Activated T-cell treated with anti-CD3 and anti-CD28 coated beads for 1 hour (primary cell): ENCODE measurements around the gene CTLA4.

Experiments used
- DNase-seq: peaks from one replicate; pipeline ENCODE4 v3.0.0-alpha.2; 2020; ENCODE audit warnings: low read depth

CTLA4 gene

DNA sequence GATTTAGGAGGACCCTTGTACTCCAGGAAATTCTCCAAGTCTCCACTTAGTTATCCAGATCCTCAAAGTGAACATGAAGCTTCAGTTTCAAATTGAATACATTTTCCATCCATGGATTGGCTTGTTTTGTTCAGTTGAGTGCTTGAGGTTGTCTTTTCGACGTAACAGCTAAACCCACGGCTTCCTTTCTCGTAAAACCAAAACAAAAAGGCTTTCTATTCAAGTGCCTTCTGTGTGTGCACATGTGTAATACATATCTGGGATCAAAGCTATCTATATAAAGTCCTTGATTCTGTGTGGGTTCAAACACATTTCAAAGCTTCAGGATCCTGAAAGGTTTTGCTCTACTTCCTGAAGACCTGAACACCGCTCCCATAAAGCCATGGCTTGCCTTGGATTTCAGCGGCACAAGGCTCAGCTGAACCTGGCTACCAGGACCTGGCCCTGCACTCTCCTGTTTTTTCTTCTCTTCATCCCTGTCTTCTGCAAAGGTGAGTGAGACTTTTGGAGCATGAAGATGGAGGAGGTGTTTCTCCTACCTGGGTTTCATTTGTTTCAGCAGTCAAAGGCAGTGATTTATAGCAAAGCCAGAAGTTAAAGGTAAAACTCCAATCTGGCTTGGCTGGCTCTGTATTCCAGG, at the start of gene CTLA4:
Gene CTLA4 (plus strand): TSS at position 211 of the 640 bp plus-strand sequence. CDS start 172 bp downstream, at position 383.
- DNase-seq, result no peak

DNA sequence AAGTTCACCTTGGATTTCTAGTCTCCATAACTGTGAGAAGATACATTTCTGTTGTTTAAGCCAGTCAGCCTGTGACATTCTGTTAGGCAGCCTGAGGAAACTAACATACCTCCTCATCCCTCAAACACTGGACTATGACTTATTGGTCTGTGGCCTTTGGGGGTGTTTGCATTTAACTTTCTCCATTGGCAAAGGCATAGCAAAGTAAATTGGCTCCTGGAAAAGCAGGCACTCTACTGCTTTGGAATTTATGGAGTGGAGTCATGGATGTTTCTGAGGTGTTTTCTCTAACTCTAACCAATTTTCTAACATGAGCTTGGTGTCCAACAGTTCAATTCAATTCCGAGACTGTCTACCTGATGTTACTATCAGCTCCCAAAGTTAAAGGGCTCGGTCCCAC, 48.9 kb upstream of the CTLA4 start:
- DNase-seq, result no peak

DNA sequence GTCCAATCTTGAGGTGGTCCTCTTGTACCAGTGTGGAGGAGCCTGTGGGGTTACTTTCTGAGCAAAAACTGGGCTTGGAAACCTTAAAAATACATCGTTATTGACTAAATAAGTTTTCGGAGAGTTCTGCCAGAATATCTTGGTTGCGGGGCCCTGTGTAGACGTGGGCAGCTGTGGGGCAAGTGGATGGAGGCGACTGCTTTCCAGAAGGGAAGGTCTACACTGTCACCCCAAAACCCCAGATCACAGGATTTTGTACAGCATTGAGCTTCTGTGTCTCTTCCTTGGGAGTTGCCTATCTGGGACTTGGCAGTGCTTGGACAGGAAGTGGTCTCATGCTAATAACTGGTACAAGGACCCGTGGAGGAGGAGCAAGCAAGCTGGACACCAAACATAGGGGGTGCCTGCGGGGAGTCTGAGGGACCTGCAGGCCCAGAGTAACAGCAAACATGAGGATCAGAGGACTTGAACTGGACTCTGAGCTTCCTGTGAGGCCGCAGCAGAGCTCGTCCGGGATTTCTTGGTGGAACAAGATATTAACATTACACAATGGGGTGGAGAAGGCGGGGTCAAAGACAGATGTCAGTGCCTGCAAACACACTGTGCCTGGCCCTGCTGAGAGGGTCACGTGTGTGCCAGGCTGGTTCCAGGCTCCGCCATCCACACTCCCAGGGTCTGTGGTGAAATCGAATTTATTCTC, 48.0 kb upstream of the CTLA4 start:
- no peak for DNase-seq

DNA sequence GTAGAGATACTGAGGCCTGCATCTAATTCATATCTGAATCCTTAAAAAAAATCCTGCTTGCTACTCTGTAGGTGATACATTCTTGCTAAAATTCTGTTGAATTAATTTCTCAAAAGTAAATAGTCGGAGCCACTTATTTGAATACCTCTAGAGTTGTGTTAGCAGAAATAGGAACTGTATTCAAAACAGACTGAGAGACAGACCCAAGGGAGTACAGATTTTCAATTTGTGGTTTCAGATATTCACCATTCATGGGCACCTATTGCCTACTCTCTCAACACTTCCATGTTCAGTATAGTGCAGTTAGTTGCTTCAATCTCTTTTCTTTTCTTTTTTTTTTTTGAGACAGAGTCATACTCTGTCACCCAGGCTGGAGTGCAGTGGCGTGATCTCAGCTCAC, 46.6 kb upstream of the CTLA4 start:
- DNase-seq, result no peak

DNA sequence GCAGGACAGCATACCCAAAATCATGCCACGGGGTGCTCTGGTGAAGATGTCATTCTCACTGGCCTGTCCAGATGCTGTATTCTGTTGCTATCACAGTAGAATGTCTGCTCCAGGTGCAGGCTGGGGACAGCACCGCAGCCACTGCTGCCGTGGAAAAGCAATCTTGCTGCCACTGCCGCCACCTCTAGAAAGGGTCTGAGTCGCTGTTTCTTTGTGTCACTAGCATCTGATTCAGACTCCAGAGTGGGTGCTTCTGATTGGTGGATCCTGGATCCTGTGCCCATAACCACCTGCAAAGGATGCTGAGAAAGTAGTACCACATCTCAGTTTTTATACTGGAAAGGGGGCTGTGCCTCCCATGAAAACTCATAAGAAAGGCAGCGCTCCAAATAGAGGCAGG, 45.3 kb upstream of the CTLA4 start:
- DNase-seq, result no peak

DNA sequence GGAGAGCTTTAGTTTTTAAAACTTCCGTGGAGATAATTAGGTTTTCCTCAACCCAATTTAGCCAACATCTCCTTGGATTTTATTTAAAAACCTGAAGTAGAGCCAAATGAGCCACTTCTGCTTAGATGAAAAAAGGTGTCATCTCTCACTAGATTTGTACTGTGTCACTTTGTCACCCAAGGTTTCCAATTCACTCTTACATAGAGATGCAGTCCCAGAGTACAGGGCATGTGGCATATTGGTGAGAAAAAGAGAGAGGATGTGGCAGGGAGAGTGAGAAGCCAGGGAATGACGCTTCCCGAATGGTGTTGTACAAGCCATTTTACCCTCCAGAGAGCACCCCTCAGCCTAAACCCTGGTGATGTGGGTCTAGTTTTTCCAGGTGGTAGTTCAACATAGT, 44.4 kb upstream of the CTLA4 start:
- DNase-seq, result no peak

DNA sequence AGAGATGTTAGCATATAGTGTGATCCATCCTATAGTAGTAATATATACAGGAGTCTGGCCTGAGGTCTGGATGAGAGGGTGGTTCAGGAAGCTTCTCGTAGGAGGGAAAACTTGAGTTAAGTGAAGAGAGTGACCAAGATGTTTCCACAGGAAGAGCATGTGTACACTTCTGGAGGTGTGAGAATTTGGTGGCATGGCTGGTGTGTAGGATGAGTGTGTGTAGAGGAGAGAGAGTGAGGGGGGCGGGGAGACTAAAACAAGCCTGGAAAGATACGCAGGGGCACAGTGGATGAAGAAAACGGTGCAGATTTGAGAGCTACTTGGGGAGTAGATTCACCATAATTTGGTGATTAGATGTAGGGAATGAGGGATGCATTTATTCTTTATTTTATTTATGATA, 43.5 kb upstream of the CTLA4 start:
- no peak for DNase-seq

DNA sequence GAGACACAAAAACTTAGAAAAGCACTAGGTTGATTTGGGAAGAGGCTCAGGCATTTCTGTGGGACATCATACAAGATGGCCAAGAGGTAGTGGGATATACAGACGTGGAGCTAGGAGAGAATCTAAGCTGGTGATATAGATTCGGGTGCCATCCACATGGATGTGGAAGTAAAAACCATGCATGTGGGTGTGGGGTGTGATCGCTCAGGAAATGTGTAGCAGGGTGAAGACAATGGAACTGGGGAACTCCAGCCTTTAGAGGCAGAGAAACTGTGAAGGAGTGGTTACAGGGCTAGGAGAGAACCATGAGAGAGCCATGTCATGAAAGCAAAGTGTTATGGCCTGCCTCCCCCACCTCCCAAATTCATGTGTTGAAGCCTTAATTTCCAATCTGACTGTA, 43.0 kb upstream of the CTLA4 start:
- no peak for DNase-seq

DNA sequence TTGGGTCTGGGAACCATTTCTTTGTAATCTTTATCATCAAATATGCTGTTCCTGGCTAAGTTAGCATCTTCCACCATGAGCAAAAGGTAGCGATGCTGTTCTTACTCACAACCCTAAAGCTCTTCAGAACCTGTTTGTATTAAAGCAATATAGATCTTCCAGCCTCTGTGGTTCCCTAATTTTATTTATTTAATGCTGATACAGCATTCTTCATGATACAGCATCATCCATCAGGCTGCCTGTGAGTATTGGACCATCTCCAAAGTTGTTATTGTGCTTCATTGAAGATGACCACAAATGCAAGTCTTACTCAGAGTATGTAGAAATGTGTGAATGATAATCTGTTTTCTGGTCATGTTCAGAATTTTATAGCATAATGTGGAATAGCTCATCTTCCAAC, 40.9 kb upstream of the CTLA4 start:
- DNase-seq, result no peak

DNA sequence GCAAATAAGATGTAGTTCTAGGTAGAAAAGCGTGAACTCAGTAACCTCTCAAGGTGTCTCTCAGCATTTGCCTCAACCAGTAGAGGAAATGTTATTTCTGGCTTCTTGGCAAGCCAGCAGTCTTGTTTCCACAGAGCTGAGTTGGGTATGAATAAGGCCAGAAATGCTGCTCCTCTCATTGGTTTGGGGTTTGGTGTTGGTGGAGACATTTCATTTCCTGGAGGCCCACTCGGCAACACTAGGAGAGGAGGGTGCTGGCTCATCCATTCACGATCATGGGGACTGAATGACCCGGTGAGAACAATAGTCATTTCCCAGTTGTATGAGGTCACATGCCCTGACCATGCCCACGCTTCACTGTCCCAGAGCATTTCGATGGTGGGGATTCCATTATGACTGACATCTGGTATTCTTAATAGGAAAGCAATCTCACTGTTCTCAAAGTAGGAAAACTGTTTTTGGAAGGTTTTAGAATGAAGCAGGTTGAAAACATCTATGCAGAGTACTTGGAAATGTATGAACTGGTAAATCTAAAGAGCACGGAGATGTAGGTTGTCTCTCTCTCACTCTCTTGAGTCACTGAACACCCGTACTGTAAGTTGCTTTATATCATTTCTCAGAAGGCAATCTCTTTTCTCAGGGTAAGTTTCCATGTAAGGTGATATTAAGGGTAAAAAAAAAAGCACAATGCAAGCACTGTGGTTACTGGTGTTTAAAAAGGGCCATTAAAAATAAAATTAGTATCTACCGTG, 37.1 kb upstream of the CTLA4 start:
- no peak for DNase-seq

DNA sequence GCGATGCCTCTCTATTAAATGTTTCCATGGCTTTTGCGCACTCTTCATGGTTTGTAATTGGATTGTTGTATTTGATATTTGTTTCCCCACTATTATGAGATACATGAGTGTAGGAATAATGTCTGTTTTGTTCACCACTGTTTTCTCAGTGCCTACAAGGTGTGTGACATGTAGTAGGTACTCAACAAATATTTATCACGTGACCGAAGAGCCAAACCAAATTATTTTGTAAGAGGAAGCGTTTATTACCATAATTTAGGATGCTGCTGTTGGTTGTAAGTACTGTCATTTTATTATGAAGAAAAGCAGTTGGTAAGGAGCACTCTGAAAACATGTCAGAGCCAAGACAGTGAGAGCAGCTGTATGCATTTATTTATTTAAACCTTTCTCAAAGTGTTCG, 32.2 kb upstream of the CTLA4 start:
- no peak for DNase-seq

DNA sequence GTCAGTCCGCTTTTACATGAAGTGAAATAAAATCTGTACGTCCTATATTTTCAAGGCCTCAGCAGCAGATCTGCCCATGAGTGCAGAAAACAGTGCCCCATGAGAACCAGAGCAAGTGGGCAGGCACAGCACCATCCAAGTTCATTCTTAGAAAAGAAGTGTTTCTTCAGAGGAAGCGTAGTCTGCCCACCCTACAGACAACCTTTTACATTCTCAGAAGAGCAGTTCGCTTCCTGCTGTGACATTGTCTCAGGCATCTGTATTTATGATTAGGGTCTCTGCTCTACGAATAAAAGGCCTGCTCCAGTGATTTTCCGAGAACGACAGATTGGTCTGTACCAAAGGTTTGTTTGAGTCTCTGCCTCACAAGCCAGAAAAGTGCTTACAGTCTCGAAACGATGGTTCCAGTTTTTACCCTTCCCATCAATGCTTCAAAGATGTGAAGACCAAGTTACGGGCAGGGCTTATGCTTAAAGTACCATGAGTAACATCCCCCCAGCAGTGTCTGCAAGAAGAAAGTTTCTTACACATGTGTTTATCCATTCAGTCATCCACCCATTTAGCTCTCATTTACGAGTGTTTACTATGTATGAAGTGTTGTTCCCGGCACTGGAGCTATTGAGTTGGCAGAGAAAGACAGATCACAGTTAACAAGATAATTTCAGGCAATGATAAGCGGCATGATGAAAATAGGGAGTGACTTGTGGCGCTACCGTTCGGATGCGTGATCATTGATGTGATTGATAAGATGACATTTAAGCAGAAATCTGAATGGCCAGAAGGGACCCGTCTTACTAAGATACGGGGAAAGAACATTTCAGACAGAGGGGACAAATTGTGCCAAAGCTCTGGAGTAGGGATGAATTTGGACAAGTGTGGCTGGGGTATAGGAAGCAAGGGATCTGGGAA, 31.4 kb upstream of the CTLA4 start:
- DNase-seq, result no peak

DNA sequence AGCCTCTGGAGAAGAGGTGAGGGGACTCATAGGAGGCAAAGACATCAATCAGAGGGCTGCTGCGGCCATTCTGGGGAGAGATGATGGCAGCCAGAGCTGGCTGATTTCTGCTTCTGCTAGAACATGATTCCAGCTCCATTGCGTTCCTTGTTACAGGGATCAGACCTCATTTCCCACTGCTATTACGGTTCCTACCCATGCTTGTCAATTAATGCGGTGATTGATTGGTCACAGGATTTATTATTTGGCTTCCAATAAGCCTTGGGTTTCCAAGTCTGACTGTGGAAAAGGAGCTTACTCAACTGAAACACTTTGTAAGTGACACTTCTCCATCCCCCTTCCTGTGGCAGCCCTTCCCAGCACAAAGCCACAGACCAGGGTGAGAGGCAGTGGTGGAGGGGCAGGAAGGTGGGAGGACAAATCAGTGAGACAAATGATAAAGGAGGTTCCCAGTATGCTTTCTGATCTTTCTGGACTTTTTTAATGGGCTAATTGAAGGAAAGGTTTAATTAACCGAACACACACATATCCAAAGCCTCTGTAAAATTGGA, 26.8 kb upstream of the CTLA4 start:
- DNase-seq, result no peak

DNA sequence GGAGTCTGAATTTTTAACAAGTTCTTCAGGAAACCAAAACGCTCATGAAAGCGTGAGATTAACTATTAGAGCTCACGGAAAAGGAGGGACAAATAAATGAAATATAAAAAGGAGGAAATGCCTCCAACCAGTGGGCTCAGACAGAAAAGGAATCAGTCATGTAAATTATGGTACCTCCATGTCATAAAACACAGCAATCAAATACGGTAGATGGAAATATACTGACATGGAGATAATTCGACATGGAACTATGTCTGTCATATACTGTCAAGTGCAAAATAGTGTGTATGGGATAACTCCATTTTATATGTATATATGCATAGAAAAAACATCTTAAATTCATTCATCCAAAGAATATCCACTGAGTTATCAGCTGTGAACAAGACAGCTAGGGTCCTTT, 25.9 kb upstream of the CTLA4 start:
- DNase-seq, result no peak

DNA sequence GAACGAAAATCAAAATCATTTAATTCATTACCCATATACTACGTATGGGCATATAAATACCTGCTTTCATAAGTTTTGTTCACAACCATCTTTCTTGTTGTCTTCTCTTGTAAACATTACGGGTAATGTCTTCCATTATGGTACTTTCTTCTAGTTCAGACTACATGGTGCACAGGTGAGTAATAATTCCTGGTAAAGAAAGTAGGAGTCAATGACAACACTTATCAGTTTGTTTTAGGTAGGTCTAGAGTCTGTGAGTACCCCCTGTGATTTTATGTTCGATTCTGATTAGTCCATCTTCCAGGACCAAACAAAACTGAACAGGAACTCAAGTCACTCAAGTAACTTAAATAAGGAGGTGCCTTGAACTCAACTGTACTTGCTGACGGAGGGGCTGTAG, 25.2 kb upstream of the CTLA4 start:
- DNase-seq, result no peak

DNA sequence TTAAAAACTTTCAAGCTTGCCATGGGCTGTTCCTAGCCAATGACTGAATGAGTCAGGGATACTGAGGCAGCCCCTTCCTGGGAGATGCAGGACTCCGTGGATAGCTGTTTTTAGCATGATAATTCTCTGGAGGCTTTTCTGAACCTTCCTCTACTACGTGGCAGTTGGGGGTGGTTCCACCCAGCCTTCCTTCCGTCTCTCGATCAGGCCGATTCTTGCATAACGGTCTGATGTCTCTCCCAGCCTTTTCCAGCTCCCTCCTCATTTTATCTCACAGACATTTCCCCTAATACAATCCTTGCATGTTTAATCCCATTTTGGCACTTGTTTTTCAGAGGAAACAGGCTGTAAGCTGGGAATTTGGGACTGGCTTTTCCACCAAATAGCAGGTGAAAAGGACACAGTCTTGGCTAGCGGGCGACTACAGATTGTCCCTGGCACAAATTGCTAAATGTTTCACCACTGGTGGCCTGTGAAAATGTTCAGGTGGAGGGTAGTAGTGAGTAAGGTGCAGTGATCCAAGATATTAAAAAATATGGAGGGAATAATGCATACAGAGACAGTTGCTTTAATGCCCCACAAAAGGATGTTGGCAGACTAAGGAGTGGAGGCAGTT, 21.0 kb upstream of the CTLA4 start:
- no peak for DNase-seq

DNA sequence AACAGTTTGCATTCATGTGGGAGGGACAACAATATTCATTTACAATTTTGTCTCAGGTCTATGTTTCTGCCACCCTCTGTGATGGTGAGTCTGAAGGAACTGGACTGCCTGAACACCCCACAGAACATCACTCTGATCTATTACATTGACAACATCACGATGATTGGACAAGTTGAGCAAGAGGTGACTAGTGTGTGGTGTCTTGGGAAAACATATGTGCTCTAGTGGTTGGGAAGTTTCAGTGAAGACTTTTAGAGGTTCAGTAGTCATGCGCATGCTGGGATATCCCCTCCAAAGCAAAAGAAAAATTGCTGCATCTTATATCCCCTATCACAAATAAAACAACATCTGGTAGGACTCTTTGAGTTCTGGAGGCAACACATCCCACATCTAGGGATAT, 18.6 kb upstream of the CTLA4 start:
- no peak for DNase-seq

DNA sequence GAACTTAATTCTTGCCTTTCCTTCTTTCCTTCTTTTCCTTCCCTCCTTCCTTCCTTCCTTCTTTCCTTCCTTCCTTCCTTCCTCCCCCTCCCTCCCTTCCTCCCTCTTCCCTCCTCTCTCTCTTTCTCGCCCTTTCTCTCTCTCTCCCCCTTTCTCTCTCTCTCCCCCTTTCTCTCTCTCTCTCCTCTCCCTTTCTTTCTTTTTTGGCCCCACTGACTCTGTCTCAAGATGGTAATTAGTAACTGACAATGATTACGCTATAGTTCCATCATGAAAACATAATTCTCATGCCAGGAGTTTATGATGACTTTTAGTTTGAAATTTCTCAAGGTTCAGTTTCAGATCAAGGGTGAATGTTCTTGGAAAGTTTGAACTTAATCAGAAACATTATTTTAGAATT, 14.8 kb upstream of the CTLA4 start:
- no peak for DNase-seq

DNA sequence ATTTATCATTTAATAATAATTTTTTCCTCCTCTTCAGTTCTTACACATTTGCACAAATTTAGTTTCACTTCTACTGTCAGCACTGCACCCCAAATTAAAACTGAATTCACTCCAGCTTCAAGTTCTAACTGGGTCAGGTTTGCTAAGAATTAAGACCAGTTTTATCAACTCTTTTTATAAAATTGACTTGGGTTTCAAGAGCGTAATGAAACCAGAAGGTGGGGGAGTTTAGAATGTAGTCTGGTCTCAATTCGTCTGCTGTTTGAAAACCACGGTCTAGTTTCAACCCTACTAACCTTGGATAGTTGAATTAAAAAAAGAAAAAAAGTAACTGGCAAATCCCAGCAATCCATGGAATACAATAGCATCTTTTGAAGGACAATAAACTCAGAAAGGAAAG, 14.3 kb upstream of the CTLA4 start:
- no peak for DNase-seq

DNA sequence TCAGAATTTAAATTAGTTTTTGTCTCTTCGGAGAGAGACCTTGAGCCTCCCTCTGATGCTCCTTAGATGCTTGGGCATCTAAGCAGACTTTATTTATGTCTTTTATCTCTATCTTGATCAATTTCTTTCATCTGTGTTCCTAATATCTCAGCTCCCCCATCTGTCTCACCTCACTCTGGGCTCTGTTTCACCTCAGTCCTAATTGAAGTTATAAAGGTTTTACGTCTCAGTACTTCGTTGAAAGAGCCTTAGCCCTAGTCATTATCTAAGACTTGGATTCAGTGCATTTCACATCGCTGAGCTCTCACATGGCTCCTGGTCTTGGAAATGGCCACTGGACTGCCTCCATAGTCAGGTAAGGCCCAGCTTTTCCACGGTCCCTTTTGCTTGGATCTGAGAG, 13.8 kb upstream of the CTLA4 start:
- DNase-seq, result no peak

DNA sequence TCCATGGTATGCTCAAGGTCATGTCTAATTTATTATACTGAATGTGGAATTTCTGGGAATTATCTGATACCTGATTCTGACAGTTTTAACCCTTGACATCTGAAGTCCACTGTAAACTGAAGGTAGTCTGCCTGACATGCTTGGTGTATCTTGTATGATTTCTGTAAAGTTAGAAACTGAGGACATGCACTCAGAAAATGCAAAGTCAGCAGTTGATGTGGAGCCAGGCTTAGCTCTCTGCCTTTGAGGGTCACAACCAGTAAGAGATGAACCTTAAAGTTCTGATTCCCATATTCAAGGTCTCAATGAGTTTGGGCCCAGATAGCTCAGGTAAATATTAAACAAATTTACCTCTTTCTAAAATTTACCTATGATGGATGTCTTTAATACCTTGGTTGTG, 12.3 kb upstream of the CTLA4 start:
- no peak for DNase-seq

DNA sequence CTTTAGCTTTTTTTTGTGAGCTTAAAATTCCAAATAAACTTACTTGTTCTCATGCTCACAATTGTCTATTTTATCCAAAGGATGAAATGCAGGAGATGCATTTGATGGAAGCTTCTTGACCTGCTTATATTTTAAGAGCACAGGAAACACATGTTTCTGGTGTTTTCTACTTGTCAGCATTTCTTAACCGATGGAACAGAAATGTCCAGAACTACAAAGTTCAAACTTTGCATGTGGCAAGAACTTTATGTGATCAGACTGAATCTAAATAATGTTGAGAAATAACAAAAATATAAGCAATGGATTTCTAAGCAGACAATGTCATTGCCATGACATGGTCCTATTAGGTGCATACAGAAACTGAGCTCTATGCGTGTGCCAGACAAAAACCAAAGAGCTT, 9.9 kb upstream of the CTLA4 start:
- no peak for DNase-seq
